ENCODE results near the gene KRTAP21-2.

The KRTAP21-2 gene

DNA sequence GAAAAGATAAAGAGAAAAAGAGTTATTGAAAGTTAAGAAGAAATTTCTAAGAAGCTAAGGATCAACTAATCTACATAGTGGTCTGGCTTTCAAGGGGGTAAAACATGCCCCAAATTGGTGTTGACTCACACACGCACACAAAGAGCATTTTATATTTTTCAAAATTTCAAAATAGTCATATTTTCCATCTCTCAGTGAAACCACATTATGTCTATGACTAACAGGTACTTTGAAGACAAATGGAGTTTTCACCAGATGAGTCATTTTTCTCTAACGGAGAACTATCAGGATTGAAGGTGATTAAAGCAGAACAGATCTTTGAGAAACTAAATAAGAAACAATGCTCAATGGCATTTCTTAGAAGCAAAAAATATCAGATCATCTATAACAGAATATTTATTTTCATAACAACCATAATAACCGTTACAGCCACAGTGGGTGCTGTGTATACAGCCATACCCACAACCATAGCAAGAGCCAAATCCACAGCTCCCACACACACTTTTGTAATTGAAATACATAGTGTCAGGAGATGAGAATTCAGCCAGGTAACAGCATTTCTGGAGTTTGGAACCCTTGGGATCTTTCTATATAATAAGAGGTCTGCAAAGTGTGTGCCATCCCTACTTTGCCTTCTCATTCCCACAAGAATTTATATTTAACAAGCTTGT lies 28.7 kb downstream of the KRTAP21-2 start, which contains the start of gene KRTAP21-3:
Gene KRTAP21-3, minus strand, starts transcription at position 539 of the 671 bp plus-strand sequence. Its CDS starts 18 bp downstream, at position 521.
- Histone ChIP-seq H3K4me3 (ENCODE audit: low read depth in 1 of 2, low read length in 2 of 2) (no peak within 1 kb of the TSS), H3K4me1 (ENCODE audit: control insufficient read depth in 1 of 2, insufficient read depth in 2 of 2, low read length in 2 of 2) (no peaks in the 10 kb centered on the region), H3K27me3 (ENCODE audit: low read depth, low read length) (no peaks in the 10 kb centered on the region), H3K27ac (ENCODE audit: low read length) (no peak within 1 kb of the TSS), H3K36me3 (ENCODE audit: control insufficient read depth in 1 of 2, insufficient read depth in 2 of 2, low read length in 2 of 2) (no peaks in the 10 kb centered on the region), H3K9me3 (ENCODE audit: control insufficient read depth in 1 of 2, low read length in 2 of 2) (no peaks in the 10 kb centered on the region)

DNA sequence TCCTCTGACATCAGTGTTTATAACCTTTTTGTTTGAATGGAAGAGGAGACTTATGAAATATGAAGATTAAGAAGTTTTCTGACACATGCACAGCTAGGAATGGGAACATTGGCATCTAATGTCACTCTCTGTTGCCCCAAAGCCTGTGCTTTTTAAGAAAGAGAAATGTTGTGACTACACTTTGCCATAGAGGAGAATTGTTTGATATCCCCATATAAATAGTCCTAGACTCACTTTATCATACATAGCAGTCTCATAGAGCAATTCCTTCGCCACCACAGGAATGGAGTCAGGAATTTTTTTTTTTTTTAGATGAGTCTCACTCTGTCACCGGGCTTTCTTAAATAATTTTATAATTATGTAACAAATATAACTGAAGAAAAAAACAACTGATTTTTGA lies 30.0 kb downstream of the KRTAP21-2 start:
- Histone ChIP-seq H3K36me3 (ENCODE audit: control insufficient read depth in 1 of 2, insufficient read depth in 2 of 2, low read length in 2 of 2) (no peaks in the 10 kb centered on the region), H3K27ac (ENCODE audit: low read length) (no peak overlapping the region)

DNA sequence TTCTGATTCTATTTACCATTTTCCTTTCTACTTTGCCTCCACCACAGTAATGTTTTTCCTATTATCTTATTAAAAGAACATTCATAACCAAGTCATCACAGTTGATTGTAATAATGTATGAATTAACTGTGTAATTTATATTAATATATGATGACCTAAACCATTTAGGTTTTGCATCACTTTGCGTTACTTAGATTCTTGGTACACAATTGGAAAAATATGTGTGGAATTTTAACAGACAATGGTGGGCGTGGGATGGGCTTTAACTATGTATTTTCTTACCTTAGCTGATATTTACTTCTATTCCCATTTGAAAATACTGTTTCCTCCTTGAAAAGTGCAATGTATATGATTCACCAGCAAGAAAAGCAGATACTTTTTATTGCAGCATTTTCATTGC lies 32.1 kb downstream of the KRTAP21-2 start:
- Histone ChIP-seq H3K27me3 (ENCODE audit: low read depth, low read length) (no peaks in the 10 kb centered on the region), H3K4me3 (ENCODE audit: low read depth in 1 of 2, low read length in 2 of 2) (no peak overlapping the region), H3K36me3 (ENCODE audit: control insufficient read depth in 1 of 2, insufficient read depth in 2 of 2, low read length in 2 of 2) (no peaks in the 10 kb centered on the region), H3K27ac (ENCODE audit: low read length) (no peak overlapping the region), H3K4me1 (ENCODE audit: control insufficient read depth in 1 of 2, insufficient read depth in 2 of 2, low read length in 2 of 2) (no peaks in the 10 kb centered on the region), H3K9me3 (ENCODE audit: control insufficient read depth in 1 of 2, low read length in 2 of 2) (no peaks in the 10 kb centered on the region)

More for the DNA sequence above, 30.0 kb downstream of the KRTAP21-2 start:
- H3K4me3 ChIP-seq (ENCODE audit: low read depth in 1 of 2, low read length in 2 of 2): no peak overlapping the region
- H3K9me3 ChIP-seq (ENCODE audit: control insufficient read depth in 1 of 2, low read length in 2 of 2): no peaks in the 10 kb centered on the region
- H3K4me1 ChIP-seq (ENCODE audit: control insufficient read depth in 1 of 2, insufficient read depth in 2 of 2, low read length in 2 of 2): no peaks in the 10 kb centered on the region
- H3K27me3 ChIP-seq (ENCODE audit: low read depth, low read length): no peaks in the 10 kb centered on the region

DNA sequence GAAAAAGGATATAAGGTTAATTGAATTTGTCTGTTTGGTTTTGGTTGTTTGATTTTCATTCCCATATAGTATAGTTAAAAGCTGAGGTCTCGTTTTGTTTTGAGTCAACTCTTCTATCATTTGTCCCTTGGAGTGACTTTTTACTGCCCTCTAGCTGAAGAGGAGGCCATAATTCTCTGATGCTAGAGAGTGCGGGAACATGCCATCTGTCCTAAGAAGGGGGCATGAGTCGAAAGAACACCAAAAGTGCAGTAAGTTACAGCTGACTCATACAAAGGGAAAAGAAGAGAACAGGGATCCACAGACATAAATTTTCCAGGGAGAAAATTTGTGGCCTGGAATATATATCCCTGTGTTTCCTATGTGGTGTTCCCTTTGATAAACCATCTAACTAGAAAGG lies 32.6 kb downstream of the KRTAP21-2 start:
- H3K36me3 ChIP-seq (ENCODE audit: control insufficient read depth in 1 of 2, insufficient read depth in 2 of 2, low read length in 2 of 2): no peaks in the 10 kb centered on the region
- H3K27me3 ChIP-seq (ENCODE audit: low read depth, low read length): no peaks in the 10 kb centered on the region
- H3K4me1 ChIP-seq (ENCODE audit: control insufficient read depth in 1 of 2, insufficient read depth in 2 of 2, low read length in 2 of 2): no peaks in the 10 kb centered on the region
- no peaks in the 10 kb centered on the region for H3K9me3 ChIP-seq (ENCODE audit: control insufficient read depth in 1 of 2, low read length in 2 of 2)
- no peak overlapping the region for H3K27ac ChIP-seq (ENCODE audit: low read length)
- H3K4me3 ChIP-seq (ENCODE audit: low read depth in 1 of 2, low read length in 2 of 2): no peak overlapping the region

GRCh38 chr21:30713766-30714165 lies 33.3 kb downstream of the KRTAP21-2 start:
- Histone ChIP-seq H3K4me1 (ENCODE audit: control insufficient read depth in 1 of 2, insufficient read depth in 2 of 2, low read length in 2 of 2) (no peaks in the 10 kb centered on the region), H3K9me3 (ENCODE audit: control insufficient read depth in 1 of 2, low read length in 2 of 2) (no peaks in the 10 kb centered on the region), H3K4me3 (ENCODE audit: low read depth in 1 of 2, low read length in 2 of 2) (no peak overlapping the region), H3K36me3 (ENCODE audit: control insufficient read depth in 1 of 2, insufficient read depth in 2 of 2, low read length in 2 of 2) (no peaks in the 10 kb centered on the region), H3K27me3 (ENCODE audit: low read depth, low read length) (no peaks in the 10 kb centered on the region), H3K27ac (ENCODE audit: low read length) (no peak overlapping the region)

- Histone ChIP-seq H3K4me1 (ENCODE audit: control insufficient read depth in 1 of 2, insufficient read depth in 2 of 2, low read length in 2 of 2) (no peaks in the 10 kb centered on the region), H3K4me3 (ENCODE audit: low read depth in 1 of 2, low read length in 2 of 2) (no peak overlapping the region), H3K36me3 (ENCODE audit: control insufficient read depth in 1 of 2, insufficient read depth in 2 of 2, low read length in 2 of 2) (no peaks in the 10 kb centered on the region), H3K9me3 (ENCODE audit: control insufficient read depth in 1 of 2, low read length in 2 of 2) (no peaks in the 10 kb centered on the region), H3K27me3 (ENCODE audit: low read depth, low read length) (no peaks in the 10 kb centered on the region), H3K27ac (ENCODE audit: low read length) (no peak overlapping the region)
Observed at GRCh38 chr21:30710499-30710898, 36.6 kb downstream of the KRTAP21-2 start.

DNA sequence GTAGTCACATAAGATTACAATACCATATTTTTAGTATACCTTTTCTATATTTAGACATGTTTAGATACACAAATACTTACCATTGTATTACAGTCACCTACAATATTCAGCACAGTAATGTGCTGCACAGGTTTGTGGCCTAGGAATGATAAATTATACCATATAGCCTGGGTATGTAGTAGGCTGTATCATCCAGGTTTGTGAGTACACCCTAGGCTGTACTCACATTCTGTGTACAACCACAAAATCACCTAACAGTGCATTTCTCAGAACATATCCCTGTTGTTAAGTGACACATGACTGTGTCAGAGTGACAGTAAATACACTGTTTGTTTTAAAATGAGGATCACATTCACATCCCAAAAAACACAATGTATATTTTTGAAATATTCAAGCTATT lies 39.6 kb downstream of the KRTAP21-2 start:
- no peak overlapping the region for H3K4me3 ChIP-seq (ENCODE audit: low read depth in 1 of 2, low read length in 2 of 2)
- H3K4me1 ChIP-seq (ENCODE audit: control insufficient read depth in 1 of 2, insufficient read depth in 2 of 2, low read length in 2 of 2): no peaks in the 10 kb centered on the region
- H3K9me3 ChIP-seq (ENCODE audit: control insufficient read depth in 1 of 2, low read length in 2 of 2): no peaks in the 10 kb centered on the region
- H3K27ac ChIP-seq (ENCODE audit: low read length): no peak overlapping the region
- no peaks in the 10 kb centered on the region for H3K36me3 ChIP-seq (ENCODE audit: control insufficient read depth in 1 of 2, insufficient read depth in 2 of 2, low read length in 2 of 2)
- H3K27me3 ChIP-seq (ENCODE audit: low read depth, low read length): no peaks in the 10 kb centered on the region
